Measurements from ENCODE around the gene HAPSTR1. TPM values are rescaled to one million over a fixed set of nuclear protein-coding genes. Genes with fewer than 3 reads are reported as not detected.
"Not testable (repeated sequence)": the region's sequence is repeated elsewhere in the genome, so short reads cannot be mapped to it uniquely, and the experiment has no call there.

The HAPSTR1 gene
- total RNA-seq, 2 donors from 2014 or later = 36.1 to 38.6 TPM

DNA sequence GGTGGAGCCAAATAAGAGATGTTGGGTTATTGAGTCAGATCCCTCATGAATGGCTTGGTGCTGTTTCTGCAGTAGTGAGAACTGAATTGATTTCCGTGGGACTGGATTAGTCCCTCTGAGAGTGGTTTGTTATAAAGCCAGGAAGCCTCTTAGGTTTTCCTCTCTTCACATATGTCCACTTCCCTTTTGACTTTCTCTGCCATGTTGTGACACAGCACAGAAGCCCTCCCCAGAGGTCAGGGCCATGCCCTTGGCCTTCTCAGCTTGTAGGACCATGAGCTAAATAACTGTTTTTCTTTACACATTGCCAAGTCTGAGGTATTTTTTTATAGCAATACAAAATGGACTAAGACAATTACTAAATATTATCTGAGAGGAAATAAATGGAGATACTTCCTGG, 10.3 kb upstream of the HAPSTR1 start:
- Histone ChIP-seq H3K4me1 (no peaks in the 10 kb centered on the region), H3K27ac (peak overlapping the region in 1 of 2 donors; percentile 1), H3K4me3 (no peak overlapping the region), H3K36me3 (no peaks in the 10 kb centered on the region), H3K27me3 (no peaks in the 10 kb centered on the region), H3K9me3 (no peaks in the 10 kb centered on the region)
- no peak for DNase-seq (ENCODE audit: low spot score)
- TF ChIP-seq, protein P1, sequence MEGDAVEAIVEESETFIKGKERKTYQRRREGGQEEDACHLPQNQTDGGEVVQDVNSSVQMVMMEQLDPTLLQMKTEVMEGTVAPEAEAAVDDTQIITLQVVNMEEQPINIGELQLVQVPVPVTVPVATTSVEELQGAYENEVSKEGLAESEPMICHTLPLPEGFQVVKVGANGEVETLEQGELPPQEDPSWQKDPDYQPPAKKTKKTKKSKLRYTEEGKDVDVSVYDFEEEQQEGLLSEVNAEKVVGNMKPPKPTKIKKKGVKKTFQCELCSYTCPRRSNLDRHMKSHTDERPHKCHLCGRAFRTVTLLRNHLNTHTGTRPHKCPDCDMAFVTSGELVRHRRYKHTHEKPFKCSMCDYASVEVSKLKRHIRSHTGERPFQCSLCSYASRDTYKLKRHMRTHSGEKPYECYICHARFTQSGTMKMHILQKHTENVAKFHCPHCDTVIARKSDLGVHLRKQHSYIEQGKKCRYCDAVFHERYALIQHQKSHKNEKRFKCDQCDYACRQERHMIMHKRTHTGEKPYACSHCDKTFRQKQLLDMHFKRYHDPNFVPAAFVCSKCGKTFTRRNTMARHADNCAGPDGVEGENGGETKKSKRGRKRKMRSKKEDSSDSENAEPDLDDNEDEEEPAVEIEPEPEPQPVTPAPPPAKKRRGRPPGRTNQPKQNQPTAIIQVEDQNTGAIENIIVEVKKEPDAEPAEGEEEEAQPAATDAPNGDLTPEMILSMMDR (IDR thresholded peaks at IDR 0.05) = no peak

DNA sequence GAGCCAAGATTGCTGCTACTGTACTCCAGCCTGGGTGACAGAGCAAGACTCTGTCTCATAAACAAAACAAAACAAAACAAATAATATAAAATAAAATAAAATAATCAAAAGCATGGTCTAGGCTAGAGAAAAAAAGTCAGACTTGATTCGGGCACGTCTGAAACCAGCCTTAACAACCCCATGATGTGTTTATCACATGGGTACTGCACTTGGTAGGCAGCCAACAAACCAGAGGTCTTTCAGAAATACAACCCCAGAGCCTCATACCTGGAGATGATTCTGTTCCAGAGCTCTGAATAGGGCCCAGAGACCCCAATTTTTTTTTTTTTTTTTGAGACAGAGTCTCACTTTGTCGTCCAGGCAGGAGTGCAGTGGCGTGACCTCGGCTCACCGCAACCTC, 9.6 kb upstream of the HAPSTR1 start:
- Histone ChIP-seq H3K4me3 (no peak overlapping the region), H3K9me3 (no peaks in the 10 kb centered on the region), H3K36me3 (no peaks in the 10 kb centered on the region), H3K27me3 (no peaks in the 10 kb centered on the region), H3K27ac (no peak overlapping the region), H3K4me1 (no peaks in the 10 kb centered on the region)
- TF ChIP-seq, protein P1 (IDR thresholded peaks at IDR 0.05) = no peak
- no peak for DNase-seq (ENCODE audit: low spot score)

DNA sequence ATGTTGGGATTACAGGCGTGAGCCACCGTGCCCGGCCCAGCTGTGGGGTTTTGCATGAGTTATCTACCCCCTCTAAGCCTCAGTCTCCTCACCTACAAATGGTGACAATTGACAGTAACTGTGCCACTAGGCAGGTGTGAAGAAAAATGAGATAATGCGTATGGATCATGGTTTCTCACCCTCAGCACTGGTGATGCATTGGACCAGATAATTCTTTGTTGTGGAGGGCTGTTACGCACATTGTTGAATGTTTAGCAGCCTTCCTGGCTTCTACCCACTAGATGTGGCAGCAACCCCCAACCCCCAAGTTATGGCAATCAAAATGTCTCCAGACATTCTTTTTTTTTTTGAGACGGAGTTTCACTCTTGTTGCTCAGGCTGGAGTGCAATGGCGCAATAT, 9.0 kb upstream of the HAPSTR1 start:
- no peak for DNase-seq (ENCODE audit: low spot score)
- no peaks in the 10 kb centered on the region for H3K36me3 ChIP-seq
- H3K4me3 ChIP-seq = no peak overlapping the region
- no peaks in the 10 kb centered on the region for H3K9me3 ChIP-seq
- no peak overlapping the region for H3K27ac ChIP-seq
- H3K4me1 ChIP-seq = no peaks in the 10 kb centered on the region
- no peaks in the 10 kb centered on the region for H3K27me3 ChIP-seq
- TF ChIP-seq, protein P1 (IDR thresholded peaks at IDR 0.05) = no peak

DNA sequence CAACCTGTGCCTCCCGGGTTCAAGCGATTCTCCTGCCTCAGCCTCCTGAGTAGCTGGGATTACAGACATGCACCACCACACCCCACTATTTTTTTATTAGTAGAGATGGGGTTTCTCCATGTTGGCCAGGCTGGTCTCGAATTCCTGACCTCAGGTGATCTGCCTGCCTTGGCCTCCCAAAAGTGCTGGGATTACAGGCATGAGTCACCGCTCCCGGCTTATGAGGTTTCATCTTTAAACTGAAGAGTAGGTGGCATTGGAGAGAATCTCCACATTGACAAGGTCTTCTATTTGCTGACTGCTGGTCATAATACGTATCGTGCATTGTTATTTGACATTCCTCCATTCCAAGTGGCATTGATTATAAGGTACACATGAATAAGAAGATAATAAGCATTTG, 3.7 kb upstream of the HAPSTR1 start:
- H3K9me3 ChIP-seq, H3K36me3 ChIP-seq, H3K27ac ChIP-seq, H3K4me3 ChIP-seq, H3K27me3 ChIP-seq, H3K4me1 ChIP-seq: not testable (repeated sequence)
- DNase-seq (ENCODE audit: low spot score) = peak; percentile 26

DNA sequence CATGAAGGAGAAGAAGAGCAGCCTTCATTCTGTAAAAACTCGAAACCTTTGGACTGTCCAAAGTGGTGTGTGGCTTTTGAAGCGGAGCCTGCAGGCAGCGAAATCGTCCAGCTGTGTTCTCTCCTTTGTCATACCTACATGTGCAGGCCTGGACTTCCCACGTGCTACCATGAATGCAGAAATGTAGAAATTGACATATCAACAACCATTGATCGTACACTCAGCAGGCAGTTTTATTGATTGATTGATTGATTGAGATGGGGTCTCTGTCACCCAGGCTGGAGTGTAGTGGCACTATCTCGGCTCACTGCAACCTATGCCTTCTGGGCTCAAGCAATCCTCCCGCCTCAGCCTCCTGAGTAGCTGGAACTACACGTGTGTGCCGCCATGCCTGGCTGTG, 2.6 kb upstream of the HAPSTR1 start:
- DNase-seq (ENCODE audit: low spot score) = peak; percentile 51
- Histone ChIP-seq H3K36me3 (peaks cover 7% of the 10 kb centered on the region), H3K27me3 (no peaks in the 10 kb centered on the region), H3K4me3 (no peak overlapping the region), H3K9me3 (no peaks in the 10 kb centered on the region), H3K27ac (no peak overlapping the region), H3K4me1 (peaks cover 0 to 16% of the 10 kb centered on the region in 2 donors)
- TF ChIP-seq, protein P1 (IDR thresholded peaks at IDR 0.05) = no peak

DNA sequence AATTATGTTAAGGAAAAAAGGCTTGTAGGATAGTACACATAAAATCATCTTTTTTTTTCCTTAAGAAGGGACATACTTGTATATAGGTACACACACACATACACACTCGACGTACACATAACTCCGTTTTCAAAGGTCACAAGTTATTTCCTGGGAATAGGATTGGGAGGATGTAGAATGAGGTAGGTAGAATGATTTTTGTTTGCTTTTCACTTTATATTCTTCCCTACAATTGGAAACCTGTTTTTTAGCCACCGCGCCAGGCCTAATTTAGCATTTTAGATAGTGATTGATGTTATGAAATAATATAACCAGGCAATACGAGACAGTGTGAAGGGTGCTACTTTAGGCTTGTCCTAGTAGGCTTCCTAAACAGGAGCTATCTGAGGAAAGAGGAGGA, 1.8 kb upstream of the HAPSTR1 start:
- no peak overlapping the region for H3K4me3 ChIP-seq
- DNase-seq (ENCODE audit: low spot score) = no peak

More for the DNA sequence above, 1.8 kb upstream of the HAPSTR1 start:
- TF ChIP-seq, protein P1 (IDR thresholded peaks at IDR 0.05) = no peak
- H3K9me3 ChIP-seq = no peaks in the 10 kb centered on the region
- H3K27ac ChIP-seq = peak overlapping the region; percentile 90 to 91
- H3K27me3 ChIP-seq = no peaks in the 10 kb centered on the region
- peaks cover 7% of the 10 kb centered on the region for H3K36me3 ChIP-seq
- peaks cover 0 to 23% of the 10 kb centered on the region in 2 donors for H3K4me1 ChIP-seq
